GM23248 (cell line): ENCODE results near the gene TLK1. TPM values are rescaled to one million over a fixed set of nuclear protein-coding genes. Genes with fewer than 3 reads are reported as not detected.

ENCODE experiments used
- DNase-seq: peaks from one replicate; pipeline ENCODE4 v3.0.0-alpha.2; 2015
- H2AFZ ChIP-seq: fragments of 200-600 bp; sonication (generic); 2 replicates; pipeline ENCODE4 v1.6.1; 2016; ENCODE audit warnings: antibody characterized with exemption
- H3F3A ChIP-seq: fragments of 200-600 bp; sonication (generic); 2 replicates; pipeline ENCODE4 v1.6.1; 2016; ENCODE audit warnings: mild to moderate bottlenecking, antibody characterized with exemption, mixed run types; ENCODE audit not compliant: insufficient read depth
- H3K27ac ChIP-seq: fragments of 200-600 bp; sonication (generic); 2 replicates; pipeline ENCODE4 v1.5.1; 2016; ENCODE audit warnings: mild to moderate bottlenecking
- H3K27me3 ChIP-seq: fragments of 200-600 bp; sonication (generic); replicated peaks from 2 replicates; pipeline ENCODE4 v1.6.1; 2016; ENCODE audit warnings: mild to moderate bottlenecking; ENCODE audit not compliant: insufficient read depth
- H3K36me3 ChIP-seq: fragments of 200-600 bp; sonication (generic); 2 replicates; pipeline ENCODE4 v1.6.1; 2016; ENCODE audit warnings: low read depth, mild to moderate bottlenecking
- H3K4me1 ChIP-seq: fragments of 200-600 bp; sonication (generic); 2 replicates; pipeline ENCODE4 v1.6.1; 2016; ENCODE audit warnings: mild to moderate bottlenecking; ENCODE audit not compliant: insufficient read depth
- H3K4me2 ChIP-seq: fragments of 200-600 bp; sonication (generic); one replicate; pipeline ENCODE4 v1.6.1; 2016; ENCODE audit warnings: mild to moderate bottlenecking; ENCODE audit not compliant: unreplicated experiment
- H3K4me3 ChIP-seq: fragments of 200-600 bp; sonication (generic); 2 replicates; pipeline ENCODE4 v1.5.1; 2016; ENCODE audit warnings: mild to moderate bottlenecking
- H3K79me2 ChIP-seq: fragments of 200-600 bp; sonication (generic); 2 replicates; pipeline ENCODE4 v1.6.1; 2016; ENCODE audit warnings: mild to moderate bottlenecking; ENCODE audit not compliant: insufficient read depth
- H3K9ac ChIP-seq: fragments of 200-600 bp; sonication (generic); 2 replicates; pipeline ENCODE4 v1.6.1; 2016; ENCODE audit warnings: mild to moderate bottlenecking
- H3K9me2 ChIP-seq: fragments of 200-600 bp; sonication (generic); 2 replicates; pipeline ENCODE4 v1.6.1; 2016; ENCODE audit warnings: mixed run types, mild to moderate bottlenecking, moderate library complexity; ENCODE audit not compliant: insufficient read depth
- H3K9me3 ChIP-seq: fragments of 200-600 bp; sonication (generic); one replicate; pipeline ENCODE4 v1.6.1; 2017; ENCODE audit warnings: low read depth
- H4K20me1 ChIP-seq: fragments of 200-600 bp; sonication (generic); 2 replicates; pipeline ENCODE4 v1.6.0; 2016; ENCODE audit not compliant: insufficient read depth
- EZH2 ChIP-seq: fragments of 200-600 bp; sonication (generic); IDR thresholded peaks from 2 replicates; pipeline ENCODE4 v1.6.1; 2018; ENCODE audit warnings: antibody characterized with exemption, mild to moderate bottlenecking; ENCODE audit not compliant: insufficient read depth, poor library complexity, severe bottlenecking
- EZH2phosphoT487 ChIP-seq: fragments of 200-600 bp; sonication (generic); IDR thresholded peaks from 2 replicates; pipeline ENCODE4 v1.6.1; 2018; ENCODE audit warnings: antibody characterized with exemption, moderate library complexity, mild to moderate bottlenecking, low read depth; ENCODE audit not compliant: insufficient read depth
- WGBS, 2 experiments: methylation state at CpG; one replicate each; pipeline ENCODE4 v1.1.6; 2015 to 2017; ENCODE audit warnings: low lambda C conversion rate in 2 of 2, low coverage in 1 of 2; ENCODE audit errors: missing lambda C conversion rate in 2 of 2; 5-methylcytosine and 5-hydroxymethylcytosine counted together
- in situ Hi-C: fragments of 300-500 bp; cut with MboI; formaldehyde crosslinking; loops from 2 replicates; pipeline ENCODE4 v1.15.0; 2020
- polyA plus RNA-seq: library from polyadenylated mRNA; unstranded; fragments of >200 nt; fragmentation: Nextera tagmentation; extraction: Ambion mirVana; gene quantifications from 2 replicates; pipeline ENCODE4 v1.2.1, GENCODE V29; 2016
- total RNA-seq: library from RNA; depleted of rRNA; stranded (reverse); fragments of >200 nt; shearing (Covaris generic); gene quantifications from 2 replicates; pipeline ENCODE4 v1.2.3, GENCODE V29; 2014

Gene TLK1
- total and polyA plus RNA-seq, 2 experiments from 2014 or later: 9.6 to 25.6 TPM

GRCh38 chr2:171004833-171005232 lies 155.9 kb downstream of the TLK1 start:
- Histone ChIP-seq H4K20me1 (no peaks in the 10 kb centered on the region), H3K27me3 (no peaks in the 10 kb centered on the region), H3K9me2 (no peaks in the 10 kb centered on the region), H3K9me3 (no peaks in the 10 kb centered on the region), H3K4me1 (no peaks in the 10 kb centered on the region), H2AFZ (no peak overlapping the region), H3K79me2 (no peaks in the 10 kb centered on the region), H3K27ac (no peak overlapping the region), H3K4me2 (no peak overlapping the region), H3F3A (no peaks in the 10 kb centered on the region), H3K36me3 (peaks cover 24% of the 10 kb centered on the region), H3K4me3 (no peak overlapping the region), H3K9ac (no peak overlapping the region)
- WGBS, 2 experiments: 83 to 85% methylated on average over 2 of the region's 2 CpGs
- DNase-seq: no peak
- no peak for TF ChIP-seq EZH2phosphoT487
- TF ChIP-seq EZH2: no peak
- in situ Hi-C loops: no loop called here

- Histone ChIP-seq H3K36me3 (peaks cover 26% of the 10 kb centered on the region), H2AFZ (no peak overlapping the region), H3K27ac (no peak overlapping the region), H3K27me3 (no peaks in the 10 kb centered on the region), H3K79me2 (no peaks in the 10 kb centered on the region), H3K9ac (no peak overlapping the region), H3K4me1 (no peaks in the 10 kb centered on the region), H4K20me1 (no peaks in the 10 kb centered on the region), H3K9me3 (no peaks in the 10 kb centered on the region), H3F3A (no peaks in the 10 kb centered on the region), H3K4me2 (no peak overlapping the region), H3K4me3 (no peak overlapping the region), H3K9me2 (no peaks in the 10 kb centered on the region)
- DNase-seq: no peak
- in situ Hi-C loops: no loop called here
- TF ChIP-seq EZH2phosphoT487 (no peak), EZH2 (no peak)
- WGBS, 2 experiments: 91 to 95% methylated on average over 2 of the region's 2 CpGs
These were observed 156.3 kb downstream of the TLK1 start for GRCh38 chr2:171004363-171004762.

- Histone ChIP-seq H3F3A (no peaks in the 10 kb centered on the region), H3K27me3 (no peaks in the 10 kb centered on the region)
These were observed 161.0 kb downstream of the TLK1 start for GRCh38 chr2:170999654-171000053.

GRCh38 chr2:170997893-170998597 lies 162.6 kb downstream of the TLK1 start:
- Histone ChIP-seq H4K20me1 (no peaks in the 10 kb centered on the region), H3K4me3 (no peak overlapping the region), H3K4me1 (no peaks in the 10 kb centered on the region), H3K79me2 (no peaks in the 10 kb centered on the region), H3K9ac (no peak overlapping the region), H3K9me3 (no peaks in the 10 kb centered on the region), H3K4me2 (no peak overlapping the region), H2AFZ (no peak overlapping the region), H3K9me2 (no peaks in the 10 kb centered on the region), H3K36me3 (peaks cover 37% of the 10 kb centered on the region), H3K27me3 (no peaks in the 10 kb centered on the region), H3K27ac (no peak overlapping the region), H3F3A (no peaks in the 10 kb centered on the region)
- no peak for DNase-seq
- in situ Hi-C loops: no loop called here
- WGBS, 2 experiments: 75 to 81% methylated on average over 5 of the region's 5 CpGs
- TF ChIP-seq EZH2phosphoT487 (no peak), EZH2 (no peak)

More at GRCh38 chr2:170999654-171000053, 161.0 kb downstream of the TLK1 start:
- Histone ChIP-seq H3K36me3 (peaks cover 35% of the 10 kb centered on the region), H3K9ac (no peak overlapping the region), H3K79me2 (no peaks in the 10 kb centered on the region), H3K27ac (no peak overlapping the region), H2AFZ (no peak overlapping the region), H3K4me1 (no peaks in the 10 kb centered on the region), H4K20me1 (no peaks in the 10 kb centered on the region), H3K9me2 (no peaks in the 10 kb centered on the region), H3K4me2 (no peak overlapping the region), H3K4me3 (no peak overlapping the region), H3K9me3 (no peaks in the 10 kb centered on the region)
- in situ Hi-C loops: no loop called here
- TF ChIP-seq EZH2: no peak
- TF ChIP-seq EZH2phosphoT487: no peak
- WGBS, 2 experiments: 87 to 91% methylated on average over 6 of the region's 6 CpGs
- no peak for DNase-seq
